HG02885 (cell line): ENCODE results near the gene DENND4A.
"Not testable (repeated sequence)": the region's sequence is repeated elsewhere in the genome, so short reads cannot be mapped to it uniquely, and the experiment has no call there.

ENCODE experiments used
- ATAC-seq: cut with Tn5 transposase; IDR thresholded peaks from one replicate; pipeline ENCODE4 v1.9.1; 2021; ENCODE audit warnings: mild to moderate bottlenecking; ENCODE audit not compliant: unreplicated experiment, poor library complexity

Gene DENND4A

DNA sequence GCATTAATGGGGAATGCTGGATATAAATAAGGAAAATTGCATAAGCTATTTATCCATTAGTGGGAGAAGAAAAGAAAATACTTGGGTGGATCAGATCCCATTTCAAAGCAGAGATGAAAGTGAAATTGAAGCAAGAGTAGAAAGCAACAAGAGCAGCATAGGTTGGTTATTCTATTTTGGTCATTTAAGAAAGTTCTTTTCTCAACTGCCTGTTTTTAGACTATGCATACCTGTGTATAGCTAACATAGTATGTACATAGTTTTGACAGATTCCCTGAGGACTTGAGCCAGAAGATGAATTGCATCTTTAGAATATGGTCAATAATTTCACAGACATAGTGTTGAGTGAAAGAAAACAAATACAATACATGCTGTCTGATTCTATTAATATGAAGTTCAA is 29.0 kb upstream of the DENND4A start:
- ATAC-seq: peak; percentile 43

GRCh38 chr15:65819563-65819960 is 27.5 kb upstream of the DENND4A start:
- no peak for ATAC-seq

DNA sequence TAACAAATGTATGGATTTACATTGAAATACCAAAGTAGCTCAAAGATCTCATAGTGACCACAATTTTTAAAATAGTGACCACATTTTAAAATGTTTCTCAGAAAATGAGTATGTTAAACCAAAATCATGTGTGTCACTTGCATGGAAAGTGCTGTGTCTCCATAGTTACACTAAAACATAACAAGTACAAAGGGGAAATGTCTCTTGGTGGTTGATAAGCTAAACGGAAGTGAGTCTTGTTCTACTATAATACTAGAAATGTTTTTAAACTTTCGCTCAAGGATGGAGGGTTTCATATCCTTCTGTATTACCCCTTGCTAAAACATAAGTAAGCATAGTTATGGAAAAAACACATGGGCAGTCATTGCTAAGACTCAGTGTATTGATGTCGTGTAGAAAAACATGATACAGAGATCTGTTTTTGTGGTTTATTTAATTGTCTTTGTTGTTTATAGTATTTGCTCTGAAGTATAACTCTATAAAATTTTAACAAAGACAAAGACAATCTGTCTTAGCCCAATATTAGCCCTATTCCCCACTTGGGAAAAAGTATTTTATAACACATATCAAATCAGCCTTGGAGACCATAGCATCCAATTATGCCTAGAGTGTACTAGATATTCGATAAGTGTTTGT is 27.0 kb upstream of the DENND4A start:
- peak; percentile 68 for ATAC-seq

DNA sequence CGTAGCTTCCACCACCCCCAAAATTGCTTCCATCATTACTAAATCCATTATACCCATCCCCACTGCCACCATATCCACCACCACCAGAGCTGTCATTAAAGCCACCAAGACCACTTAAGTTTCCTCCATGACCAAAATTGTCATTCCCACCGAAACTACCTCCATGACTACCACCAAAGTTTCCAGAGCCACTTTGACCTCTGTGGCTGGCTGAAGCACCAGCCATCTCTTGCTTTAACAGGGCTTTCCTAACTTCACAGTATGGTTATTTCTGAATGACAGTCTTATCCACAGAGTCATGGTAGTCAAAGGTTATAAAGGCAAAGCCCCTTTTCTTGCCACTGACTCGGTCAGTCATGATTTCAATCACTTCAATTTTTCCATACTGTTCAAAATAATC is 24.3 kb upstream of the DENND4A start:
- no peak for ATAC-seq

- not testable (repeated sequence) for ATAC-seq
Measured at GRCh38 chr15:65816008-65816407, 23.9 kb upstream of the DENND4A start.

DNA sequence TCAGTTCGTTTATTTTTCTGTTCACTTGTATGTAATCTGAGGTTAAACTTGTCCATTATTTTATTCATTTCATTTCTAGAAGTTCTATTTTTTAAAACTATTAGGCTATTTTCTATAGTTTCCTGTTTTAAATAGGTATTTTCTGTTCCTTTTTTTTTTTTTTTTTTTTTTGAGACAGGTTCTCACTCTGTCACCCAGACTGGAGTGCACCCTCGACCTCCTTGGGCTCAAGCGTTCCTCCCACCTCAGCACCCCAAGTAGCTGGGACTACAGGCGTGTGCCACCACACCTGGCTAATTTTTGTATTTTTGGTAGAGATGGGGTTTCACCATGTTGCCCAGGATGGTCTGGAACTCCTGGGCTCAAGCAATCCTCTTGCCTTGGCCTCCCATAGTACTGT is 22.2 kb upstream of the DENND4A start:
- ATAC-seq: not testable (repeated sequence)

DNA sequence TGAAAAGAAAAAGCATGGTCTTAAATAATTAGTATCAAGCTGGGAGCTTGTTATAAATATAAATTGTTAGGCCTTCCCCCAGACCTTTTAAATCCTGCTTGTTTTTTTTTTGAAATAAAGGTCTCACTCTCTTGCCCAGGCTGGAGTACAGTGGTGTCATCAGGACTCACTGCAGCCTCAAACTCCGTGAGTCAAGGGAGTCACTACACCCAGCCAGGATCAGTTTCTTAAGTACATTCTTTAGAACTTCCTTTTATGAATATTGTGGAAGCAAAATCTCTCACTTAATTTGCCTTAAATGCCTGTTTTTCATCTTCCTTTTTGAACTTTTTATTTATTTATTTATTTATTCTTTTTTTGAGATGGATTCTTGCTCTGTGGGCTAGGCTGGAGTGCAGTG is 20.8 kb upstream of the DENND4A start:
- ATAC-seq: no peak

- no peak for ATAC-seq
Measured at GRCh38 chr15:65812467-65812866, 20.4 kb upstream of the DENND4A start.

DNA sequence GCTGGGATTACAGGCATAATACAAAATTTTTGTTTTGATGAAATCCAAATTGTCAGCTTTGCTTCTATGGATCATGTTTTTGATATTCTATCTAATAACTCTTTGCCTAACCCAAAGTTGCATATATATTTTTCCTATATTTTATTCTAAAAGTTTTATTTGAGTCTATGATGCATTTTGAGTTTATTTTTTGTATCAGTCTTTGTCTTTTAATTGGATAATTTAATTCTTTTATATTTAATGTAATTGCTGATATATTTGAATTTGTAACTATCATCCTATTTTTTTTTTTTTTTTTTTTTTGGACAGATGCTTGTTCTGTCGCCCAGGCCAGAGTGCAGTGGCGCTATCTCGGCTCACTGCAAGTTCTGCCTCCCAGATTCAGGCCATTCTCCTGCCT is 19.7 kb upstream of the DENND4A start:
- ATAC-seq: no peak

DNA sequence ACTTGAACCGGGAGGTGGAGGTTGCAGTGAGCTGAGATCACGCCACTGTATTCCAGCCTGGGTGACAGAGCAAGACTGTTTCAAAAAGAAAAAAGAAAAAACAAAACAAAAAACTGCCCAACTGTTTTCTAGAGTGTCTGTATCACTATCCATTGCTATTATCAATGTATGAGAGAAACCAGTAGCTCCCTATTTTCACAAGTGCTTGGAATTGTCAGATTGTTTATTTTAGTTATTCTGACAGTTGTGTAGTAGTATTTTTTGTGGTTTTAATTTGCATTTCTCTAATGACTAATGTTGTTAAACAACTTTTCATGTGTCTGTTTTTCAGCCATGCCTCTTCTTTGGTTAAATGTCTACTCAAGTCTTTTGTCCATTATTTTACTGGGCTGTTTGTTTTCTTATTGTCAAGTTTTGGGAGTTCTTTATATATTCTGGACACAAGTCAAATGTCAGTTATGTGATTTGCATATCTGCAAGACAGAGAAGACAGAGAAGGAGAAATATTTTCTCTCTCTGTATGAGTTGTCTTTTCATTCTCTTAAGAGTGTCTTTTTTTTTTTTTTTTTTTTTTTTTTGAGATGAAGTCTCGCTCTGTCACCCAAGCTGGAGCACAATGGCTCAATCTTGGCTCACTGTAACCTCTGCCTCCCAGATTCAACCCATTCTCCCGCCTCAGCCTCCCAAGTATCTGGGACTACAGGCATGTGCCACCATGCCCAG is 19.1 kb upstream of the DENND4A start:
- not testable (repeated sequence) for ATAC-seq

- no peak for ATAC-seq
Measured at GRCh38 chr15:65806397-65806796, 14.3 kb upstream of the DENND4A start.

GRCh38 chr15:65805019-65805745 is 13.1 kb upstream of the DENND4A start:
- no peak for ATAC-seq

GRCh38 chr15:65804252-65804931 is 12.3 kb upstream of the DENND4A start:
- no peak for ATAC-seq

GRCh38 chr15:65801229-65801805 is 9.2 kb upstream of the DENND4A start:
- no peak for ATAC-seq

- ATAC-seq: no peak
Measured at GRCh38 chr15:65796610-65797078, 4.6 kb upstream of the DENND4A start.

DNA sequence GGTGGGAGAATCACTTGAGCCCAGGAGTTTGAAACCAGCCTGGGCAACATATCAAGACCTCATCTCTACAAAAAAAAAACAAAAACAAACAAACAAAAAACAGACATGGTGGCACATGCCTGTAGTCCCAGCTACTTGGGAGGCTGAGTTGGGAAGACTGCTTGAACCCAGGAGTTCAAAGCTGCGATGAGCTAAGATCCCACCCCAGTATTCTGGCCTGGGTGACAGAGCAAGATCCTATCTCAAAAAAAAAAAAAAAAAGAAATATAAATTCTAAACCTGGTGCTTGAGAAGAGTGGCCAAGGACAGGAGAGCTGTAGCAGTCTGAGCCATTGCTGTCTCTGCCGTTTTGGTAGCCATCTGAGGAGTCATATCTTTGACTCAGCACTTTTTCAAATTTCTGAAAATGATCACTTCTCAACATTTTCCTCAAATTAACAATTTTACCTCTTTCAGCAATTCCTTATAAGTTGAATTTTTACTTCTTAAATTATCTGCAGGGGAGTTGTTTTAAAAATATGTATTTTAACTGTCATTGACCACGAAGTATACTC is 3.6 kb upstream of the DENND4A start:
- ATAC-seq: no peak

- no peak for ATAC-seq
Measured at GRCh38 chr15:65793818-65794104, 1.7 kb upstream of the DENND4A start.

GRCh38 chr15:65792988-65793817 is 1.1 kb upstream of the DENND4A start:
- no peak for ATAC-seq

DNA sequence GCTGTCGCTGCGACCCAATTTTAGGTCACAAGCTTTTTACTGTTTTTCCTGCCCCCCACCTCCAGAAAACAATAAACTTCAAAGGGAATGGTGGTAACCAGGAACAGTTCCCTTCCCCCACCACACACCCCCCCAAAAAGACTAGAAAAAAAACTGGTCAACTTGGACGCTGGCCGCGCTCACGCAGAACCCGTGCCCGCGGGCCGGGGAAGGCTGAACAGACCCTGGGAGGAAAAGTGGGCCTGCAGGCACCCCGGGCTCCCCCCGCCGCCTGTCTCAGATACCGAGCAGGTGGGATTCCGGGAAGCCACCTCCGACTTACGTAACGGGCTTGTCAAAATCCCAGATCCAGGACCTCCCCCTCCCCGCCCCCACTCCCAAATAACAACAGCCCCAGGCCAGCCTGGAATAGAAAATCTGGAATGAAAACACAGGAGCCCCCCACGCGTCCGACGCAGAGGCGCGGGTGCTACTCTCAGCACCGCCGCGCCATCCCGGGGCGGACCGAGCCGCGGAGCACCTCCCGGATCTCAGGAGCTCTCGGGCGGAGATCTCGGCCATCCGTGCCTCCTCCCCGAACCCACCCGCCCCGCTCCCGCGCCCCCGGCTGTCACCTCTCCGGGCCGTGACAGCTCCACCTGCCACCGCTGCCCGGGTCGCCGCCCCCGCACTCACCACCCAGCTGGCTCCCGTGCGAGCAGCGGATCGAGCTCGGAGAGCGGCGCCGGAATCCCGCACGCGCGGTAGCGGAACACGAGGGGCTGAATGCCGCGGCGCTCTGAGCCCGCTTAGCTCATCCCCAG is 557 bp downstream of the DENND4A start:
- peak; percentile 0 for ATAC-seq
